HG03097 (cell line): ENCODE measurements around the gene RNASE8.
"Not testable (repeated sequence)": the region's sequence is repeated elsewhere in the genome, so short reads cannot be mapped to it uniquely, and the experiment has no call there.

Source experiments
- ATAC-seq: cut with Tn5 transposase; IDR thresholded peaks from one replicate; pipeline ENCODE4 v1.9.1; 2021; ENCODE audit not compliant: unreplicated experiment, low FRiP score

Gene RNASE8

DNA sequence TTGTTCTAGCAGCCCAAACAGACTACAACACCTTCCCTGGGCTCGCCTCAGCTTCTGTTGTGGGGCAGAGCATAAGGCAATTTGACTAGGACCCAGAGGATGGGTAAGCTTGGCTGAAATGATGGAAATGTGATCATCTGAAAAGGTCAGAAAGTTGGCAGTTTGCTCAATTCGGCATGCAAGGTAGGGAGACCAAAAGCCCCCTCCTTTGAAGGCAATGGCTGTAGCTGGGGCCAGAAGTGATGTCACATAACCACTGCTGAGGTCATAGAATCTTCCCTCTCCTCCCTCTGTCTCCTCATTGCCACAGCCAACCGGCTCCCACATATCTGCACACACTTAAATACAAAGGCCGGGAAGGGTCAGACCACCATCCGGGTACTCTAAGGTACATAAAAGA is 27.7 kb upstream of the RNASE8 start, which contains the start of gene TPPP2:
TPPP2 (plus strand) TSS at position 301 of the 400 bp plus-strand sequence. CDS start 365 bp downstream, outside the sequence.
- ATAC-seq = no peak

DNA sequence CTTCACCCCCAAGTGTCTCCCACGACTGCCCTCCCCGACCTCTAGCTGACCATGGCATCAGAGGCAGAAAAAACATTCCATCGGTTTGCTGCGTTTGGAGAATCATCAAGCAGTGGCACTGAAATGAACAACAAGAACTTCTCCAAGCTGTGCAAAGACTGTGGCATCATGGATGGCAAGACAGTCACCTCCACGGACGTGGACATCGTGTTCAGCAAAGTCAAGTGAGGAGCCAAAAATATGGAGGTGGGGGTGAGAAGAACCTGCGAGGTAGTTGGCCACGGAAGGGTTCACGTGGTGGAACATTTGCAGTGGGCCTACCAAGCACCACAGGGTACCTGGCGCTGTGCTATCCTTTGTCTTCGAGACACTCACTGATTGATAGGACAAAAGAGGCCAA is 27.1 kb upstream of the RNASE8 start:
- no peak for ATAC-seq

DNA sequence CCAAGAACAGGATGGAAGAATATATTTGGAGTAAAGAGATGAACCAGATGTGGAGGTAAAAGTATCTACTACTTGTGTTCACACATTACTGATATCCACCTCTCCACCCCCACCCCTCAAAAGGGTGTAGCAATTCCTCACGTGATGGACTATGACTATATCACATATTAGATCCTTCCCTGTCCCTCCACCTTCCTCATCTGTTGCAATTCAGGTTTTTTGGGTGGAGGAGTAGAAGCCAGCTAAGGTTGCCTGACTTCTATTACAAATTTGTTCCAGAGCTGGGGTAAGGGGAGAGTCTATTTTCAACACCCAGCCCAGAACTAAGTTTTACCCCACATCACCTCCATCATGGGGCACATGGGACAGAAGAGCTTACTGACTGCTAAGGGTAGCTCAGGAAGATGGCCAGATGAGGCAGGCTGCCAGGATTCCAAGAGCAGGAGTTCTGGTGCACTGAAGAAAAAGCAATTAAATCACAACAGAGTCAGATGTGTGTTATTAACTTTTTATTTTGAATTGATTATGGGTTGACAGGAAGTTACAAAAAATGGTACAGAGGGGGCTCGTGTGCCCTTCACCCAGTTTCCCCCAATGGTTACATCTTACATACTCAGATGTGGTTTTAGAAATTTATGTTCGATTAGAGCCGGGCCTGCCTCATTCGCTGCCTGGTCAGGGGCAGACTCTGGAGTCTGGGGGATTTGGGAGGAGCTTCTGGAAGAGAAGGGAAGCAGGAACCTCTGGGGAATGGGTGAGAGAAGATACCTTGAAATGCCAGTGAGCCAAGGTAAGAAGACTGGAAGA is 25.1 kb upstream of the RNASE8 start:
- no peak for ATAC-seq

DNA sequence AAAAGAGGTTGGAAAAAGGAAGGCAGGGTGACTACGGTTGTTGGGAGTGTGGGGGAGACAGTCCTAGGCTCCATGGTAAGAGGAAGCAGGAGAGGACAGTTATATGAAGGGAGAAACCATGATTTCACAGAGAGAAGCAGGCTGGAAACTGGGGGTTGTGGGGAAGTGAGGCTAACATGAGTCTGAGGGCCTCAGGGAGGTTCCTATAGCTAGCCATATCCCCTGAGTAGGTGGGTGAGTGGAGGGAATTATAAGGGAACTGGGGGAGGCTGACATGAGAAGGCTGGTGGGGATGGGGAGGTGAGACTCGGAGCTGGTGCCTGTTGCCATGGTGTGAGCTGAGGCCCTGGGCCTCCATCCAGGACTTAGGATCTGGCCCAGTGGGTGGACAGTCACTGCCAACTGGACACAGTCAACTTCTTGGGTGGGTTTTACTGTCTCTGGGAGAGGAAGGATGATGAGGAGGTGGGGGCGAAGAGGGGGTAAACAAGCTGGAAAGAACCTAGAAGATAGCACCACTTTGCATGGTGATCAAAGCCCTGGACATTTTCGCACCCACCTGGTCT is 24.4 kb upstream of the RNASE8 start:
- ATAC-seq = no peak

DNA sequence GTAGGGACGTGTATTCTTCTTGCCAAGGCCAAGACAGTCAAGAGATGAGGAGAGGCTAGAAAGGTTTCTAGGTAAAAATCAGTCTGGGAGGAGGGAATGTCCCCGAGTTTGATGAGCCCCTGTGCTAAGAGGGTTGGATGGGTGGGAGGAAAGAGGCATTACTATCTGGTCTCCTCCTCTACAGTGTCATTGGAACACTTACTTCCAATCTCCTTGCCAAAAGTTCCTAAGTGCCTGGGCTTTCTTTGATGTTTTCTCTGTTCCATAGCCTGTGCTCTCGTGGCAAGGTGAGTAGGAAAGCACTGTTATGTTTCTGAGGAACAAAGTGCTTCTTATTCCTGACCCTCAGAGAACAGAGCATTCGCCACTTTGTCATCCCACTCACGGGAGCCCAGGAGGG is 22.9 kb upstream of the RNASE8 start, which contains the start of gene RNASE13:
RNASE13 (minus strand) TSS at position 101 of the 400 bp plus-strand sequence. CDS start 519 bp downstream, outside the sequence.
- ATAC-seq = no peak

DNA sequence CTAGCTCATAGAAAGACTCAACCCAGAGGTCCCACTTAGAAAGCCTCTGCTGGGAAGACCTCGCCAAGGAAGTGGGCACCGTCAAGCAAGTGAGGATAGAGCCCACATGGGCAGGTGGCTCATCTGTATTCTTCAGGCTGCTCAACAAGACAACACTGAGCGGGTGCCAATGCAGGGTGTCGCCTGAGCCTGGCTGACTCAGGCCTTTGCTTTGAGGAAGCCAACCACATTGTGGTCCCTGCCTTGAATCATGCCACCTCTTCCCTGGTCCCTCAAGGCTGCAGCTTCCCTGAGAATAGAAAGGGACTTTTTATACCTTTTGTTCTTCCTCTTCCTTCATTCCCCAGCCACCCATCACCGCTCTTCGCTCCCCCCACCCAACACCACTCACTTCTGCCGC is 20.9 kb upstream of the RNASE8 start:
- no peak for ATAC-seq

DNA sequence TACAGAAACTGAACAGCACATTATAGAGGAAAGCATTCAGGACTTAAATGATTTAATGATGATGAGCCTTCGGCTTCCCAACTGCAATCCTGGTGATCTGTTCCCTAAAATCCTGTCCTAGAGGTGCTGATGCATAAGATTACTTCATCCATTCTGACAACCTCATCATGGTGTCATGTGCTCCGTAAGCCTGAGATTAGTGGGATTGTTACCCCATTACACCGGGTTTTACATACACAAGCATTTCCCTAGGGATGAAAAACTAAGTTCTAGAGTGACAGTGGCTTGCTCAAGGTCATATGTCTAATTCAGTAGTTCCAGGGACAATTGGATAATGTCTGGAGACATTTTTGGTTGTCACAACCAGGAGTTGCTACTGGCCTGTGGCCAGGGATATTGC is 20.5 kb upstream of the RNASE8 start:
- no peak for ATAC-seq

DNA sequence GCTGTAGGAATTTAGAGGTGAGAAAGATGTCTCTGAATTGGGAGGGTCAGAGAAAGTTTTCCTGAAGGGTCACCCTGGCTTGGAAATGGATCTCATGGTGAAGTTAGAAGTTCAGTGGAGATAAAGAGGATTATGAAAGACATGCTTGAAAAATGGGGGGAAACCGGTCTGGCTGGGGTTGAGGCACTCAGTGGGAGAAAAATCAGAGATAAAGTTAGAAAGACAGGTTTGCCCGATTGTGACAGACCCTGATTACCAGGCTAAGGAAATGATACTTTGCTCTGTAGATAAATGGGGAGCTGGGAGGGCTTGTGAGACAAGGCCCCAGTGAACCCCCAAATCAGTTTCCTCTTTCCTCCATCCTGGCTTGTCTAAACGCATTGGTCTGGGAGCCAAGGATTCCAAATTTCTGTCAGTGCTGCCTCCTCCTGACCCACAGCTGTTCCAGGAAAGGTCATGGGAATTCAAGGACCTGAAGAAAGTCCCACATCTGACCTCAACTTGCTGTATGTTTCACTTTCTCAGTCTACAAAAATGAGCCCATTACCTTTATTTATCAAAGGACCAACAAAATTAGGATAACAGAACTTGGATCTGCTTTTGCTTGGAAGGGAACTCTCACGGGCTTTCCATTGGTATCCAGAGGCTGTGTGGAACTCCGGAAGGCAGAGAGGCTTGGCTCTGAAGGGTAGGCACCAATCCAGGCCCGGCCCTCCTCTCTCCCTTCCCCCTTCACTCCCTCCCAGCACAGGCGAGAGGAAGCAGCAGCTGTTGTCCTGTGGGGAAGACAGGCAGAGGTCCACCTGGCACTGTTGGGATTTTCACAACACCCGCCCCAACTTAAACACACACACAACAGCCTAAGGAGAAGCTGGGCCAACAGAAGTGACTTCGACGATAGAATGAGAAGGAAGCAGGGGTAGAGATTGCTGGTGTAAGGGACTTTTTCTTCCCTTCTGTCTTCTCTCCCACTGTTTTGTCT is 18.9 kb upstream of the RNASE8 start:
- ATAC-seq = no peak

DNA sequence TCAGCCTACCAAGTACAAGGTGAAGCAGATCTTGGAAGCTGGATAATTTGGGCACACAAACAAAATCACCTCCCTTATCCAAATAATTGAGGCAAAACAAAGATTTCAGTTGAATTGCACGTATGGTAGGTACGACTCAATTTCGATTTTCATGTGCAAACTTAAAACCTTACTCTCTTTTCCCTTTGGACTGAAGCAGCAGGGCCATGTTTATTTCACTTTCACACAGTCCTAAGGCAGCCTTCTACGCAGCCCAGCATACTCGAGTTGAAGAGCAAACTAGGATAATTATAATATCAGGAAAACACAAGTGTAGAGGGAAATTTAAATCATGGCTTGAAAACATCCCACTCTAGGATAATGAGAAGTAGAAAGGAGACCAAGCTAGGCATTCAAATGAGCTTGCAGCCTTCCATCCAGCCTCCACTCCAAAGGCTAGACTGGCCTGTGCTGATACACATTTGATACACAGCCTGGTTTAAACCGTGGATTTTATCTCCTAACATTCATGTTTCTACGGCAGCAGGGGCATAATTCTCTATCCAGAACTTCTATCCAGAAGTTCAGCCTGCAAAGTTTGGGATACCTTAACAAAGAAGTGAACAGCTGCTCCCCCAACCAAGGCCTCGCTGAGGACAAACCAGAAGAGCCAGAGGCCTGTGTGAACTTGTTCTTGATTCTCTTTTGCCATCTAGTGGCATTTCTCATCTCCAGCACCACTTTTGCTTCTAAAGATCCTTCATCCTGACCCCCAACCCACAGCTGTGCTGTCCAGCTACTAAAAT is 17.8 kb upstream of the RNASE8 start:
- no peak for ATAC-seq

DNA sequence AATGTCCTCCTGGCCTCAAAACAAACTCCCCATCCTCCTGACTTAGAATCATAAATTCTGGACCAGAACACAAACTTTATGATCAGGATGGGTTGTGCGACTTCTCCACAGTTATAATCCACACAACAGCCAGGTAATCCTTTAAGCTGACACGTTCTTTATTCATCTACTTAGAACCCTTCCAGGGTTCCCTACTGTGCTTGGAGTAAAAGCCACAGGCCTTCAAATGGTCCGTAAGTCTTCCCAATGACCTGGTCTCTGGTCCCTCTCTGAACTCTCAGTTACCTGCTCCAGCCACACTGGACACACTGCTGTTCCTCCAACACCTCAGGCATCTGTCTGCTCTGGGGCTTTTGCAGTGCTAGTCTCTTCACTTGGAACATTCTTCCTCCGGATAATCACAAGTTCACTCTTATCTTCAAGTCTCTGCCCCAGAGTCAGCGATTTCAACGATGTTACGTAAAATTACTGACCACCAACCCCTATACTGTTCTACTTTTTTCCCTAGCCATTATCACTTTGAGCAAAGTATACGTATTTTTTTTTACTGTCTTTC is 17.2 kb upstream of the RNASE8 start:
- ATAC-seq = no peak

DNA sequence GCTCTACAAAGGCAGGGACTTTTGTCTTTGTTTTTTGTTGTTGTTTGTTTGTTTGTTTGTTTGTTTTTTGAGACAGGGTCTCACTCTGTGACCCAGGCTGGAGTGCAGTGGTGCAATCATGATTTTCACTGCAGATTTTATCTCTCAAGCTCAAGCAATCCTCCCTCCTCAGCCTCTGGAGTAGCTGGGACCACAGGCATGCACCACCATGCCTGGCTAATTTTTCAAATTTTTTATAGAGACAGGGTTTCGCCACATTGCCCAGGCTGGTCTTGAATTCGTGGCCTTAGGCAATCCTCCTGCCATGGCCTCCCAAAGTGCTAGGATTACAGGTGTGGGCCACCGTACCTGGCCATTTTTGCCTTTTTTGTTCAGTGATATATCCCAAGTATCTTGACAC is 16.7 kb upstream of the RNASE8 start:
- ATAC-seq = not testable (repeated sequence)

DNA sequence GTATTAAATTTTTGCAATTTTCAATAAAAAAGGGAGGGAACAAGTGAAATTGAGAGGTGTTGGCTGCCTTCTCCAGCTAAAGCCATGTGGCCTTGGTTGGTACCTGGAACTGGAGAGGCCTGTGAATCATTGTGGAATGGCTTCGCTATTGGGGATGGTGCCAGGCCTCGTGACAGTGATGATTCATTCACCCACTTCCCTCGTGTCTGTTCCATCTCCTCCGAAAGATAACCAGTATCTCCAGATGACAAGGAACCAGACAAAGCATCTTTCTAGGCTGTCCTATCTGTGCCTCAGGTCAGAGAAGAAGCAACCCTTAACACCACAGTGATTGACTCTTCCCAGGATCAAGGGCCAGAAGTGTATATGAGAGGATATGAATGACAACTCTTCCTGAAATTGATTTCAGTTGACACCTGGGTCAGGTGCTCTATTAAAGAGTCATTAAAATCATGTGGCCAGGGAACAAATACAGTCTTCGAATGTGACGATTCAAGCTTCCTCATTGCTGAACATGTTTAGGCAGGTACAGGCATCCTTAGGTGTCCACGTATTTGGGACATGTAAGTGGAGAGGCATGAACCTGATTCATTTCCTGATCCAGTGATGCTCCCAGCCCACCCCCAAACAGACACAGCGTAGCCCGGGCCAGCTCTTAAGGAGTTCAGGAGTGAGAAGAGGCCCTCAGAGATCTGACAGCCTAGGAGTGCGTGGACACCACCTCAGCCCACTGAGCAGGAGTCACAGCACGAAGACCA is 15.8 kb upstream of the RNASE8 start, which contains the start of gene RNASE7:
RNASE7 (plus strand) TSS at position 687 of the 758 bp plus-strand sequence. CDS start 631 bp downstream, outside the sequence.
- ATAC-seq = no peak

DNA sequence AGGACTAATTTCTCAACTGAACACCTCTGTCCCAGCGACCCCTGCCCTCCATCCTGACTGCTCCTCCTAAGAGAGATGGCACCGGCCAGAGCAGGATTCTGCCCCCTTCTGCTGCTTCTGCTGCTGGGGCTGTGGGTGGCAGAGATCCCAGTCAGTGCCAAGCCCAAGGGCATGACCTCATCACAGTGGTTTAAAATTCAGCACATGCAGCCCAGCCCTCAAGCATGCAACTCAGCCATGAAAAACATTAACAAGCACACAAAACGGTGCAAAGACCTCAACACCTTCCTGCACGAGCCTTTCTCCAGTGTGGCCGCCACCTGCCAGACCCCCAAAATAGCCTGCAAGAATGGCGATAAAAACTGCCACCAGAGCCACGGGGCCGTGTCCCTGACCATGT is 14.7 kb upstream of the RNASE8 start:
- ATAC-seq = no peak

DNA sequence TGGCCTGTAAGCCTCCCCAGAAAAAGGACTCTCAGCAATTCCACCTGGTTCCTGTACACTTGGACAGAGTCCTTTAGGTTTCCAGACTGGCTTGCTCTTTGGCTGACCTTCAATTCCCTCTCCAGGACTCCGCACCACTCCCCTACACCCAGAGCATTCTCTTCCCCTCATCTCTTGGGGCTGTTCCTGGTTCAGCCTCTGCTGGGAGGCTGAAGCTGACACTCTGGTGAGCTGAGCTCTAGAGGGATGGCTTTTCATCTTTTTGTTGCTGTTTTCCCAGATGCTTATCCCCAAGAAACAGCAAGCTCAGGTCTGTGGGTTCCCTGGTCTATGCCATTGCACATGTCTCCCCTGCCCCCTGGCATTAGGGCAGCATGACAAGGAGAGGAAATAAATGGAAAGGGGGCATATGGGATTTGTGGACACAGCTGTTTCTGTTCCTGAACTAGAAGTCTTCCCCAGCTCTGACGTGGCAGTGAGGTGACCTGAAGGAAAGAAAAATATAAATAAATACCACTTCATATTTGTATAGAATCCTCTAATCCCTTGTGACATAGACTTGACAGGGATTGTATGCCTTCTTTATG is 14.1 kb upstream of the RNASE8 start:
- no peak for ATAC-seq

DNA sequence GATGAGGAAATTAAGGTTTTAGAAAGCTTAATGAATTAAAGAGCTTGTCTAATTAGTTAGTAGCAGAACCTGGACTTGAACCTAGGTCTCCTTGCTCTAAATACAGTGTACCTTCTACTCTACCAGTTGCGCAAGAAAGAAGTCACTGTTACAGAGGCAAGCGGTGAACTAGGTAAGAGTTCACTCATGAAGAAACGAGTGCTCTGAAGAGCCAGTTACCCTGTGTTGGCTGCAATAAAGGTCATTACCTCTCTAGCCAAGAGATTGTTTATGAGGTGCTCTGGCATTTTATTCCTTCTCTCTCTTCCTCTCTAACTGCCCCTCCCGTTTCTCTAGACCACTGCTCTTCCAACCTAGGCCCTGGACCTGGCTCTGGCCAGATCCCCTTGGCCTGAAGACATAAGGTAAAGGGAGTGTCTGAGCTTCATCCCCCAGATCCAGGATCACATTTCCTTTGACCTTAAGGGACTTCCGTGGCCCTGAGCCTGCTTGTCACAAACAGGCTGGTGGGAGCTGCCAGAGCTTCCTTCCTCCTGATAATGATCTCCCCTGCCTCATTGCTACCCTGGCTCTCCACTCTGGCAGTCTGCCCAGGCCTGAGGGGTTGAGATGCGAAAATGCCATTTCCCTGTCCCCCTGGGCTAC is 13.5 kb upstream of the RNASE8 start:
- no peak for ATAC-seq

DNA sequence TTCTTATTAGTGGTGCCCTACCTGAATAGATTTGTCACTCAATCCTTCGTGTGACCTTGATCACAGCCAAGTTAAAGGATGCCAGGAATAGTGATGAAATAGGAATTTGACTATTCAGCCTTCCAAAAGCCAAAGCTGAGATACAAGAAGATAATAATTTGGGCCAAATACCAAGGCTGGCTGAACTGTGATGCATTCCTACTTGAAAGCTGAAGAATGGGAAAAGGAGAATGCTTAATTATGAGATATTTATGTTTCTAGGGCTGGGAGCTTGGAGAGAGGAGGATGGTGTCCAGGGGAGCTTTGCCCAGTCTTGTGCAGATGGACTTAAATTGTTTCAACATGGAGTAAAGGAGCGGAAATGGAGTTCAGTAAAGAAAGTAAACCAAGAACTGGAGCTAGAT is 10.2 kb upstream of the RNASE8 start:
- no peak for ATAC-seq

DNA sequence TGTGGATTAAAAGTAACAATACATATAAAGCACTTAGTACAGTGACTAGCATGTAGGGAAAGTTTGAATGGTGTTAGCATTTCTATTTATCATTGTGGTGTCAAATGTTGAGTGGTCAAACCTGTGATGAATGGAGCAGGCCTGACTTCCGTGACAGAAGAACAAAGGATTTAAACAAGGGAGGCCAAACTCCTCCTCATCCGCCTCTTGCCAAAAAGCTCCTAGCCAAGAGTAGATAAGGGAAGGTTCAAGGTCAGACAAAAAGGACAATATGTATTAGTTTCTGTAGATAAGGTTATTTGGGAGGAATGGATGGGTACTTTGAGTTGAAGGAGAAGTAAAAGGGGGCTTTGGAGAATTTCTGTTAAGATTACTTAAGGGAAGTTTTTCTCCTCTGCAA is 9.0 kb upstream of the RNASE8 start:
- ATAC-seq = no peak

DNA sequence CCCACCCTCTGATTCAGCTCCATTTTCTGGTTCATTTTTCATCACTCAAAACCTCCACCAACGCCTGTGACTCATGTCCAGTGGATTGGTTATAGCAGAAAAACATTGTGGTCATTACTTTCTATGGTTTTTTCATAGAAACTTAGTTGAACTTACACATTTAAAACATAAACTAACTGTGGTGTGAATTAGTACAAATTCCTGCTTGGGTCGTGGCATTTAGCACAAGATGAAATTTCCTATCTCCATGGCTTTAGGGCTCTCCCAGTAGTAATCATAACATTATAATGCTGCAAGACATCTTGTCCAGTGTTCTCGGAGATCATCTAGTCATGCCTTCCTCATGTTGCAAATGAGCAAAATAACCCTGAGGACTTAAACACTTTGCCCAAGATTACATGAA is 8.3 kb upstream of the RNASE8 start:
- no peak for ATAC-seq
